Measurements from ENCODE around the gene TTC24.

DNA sequence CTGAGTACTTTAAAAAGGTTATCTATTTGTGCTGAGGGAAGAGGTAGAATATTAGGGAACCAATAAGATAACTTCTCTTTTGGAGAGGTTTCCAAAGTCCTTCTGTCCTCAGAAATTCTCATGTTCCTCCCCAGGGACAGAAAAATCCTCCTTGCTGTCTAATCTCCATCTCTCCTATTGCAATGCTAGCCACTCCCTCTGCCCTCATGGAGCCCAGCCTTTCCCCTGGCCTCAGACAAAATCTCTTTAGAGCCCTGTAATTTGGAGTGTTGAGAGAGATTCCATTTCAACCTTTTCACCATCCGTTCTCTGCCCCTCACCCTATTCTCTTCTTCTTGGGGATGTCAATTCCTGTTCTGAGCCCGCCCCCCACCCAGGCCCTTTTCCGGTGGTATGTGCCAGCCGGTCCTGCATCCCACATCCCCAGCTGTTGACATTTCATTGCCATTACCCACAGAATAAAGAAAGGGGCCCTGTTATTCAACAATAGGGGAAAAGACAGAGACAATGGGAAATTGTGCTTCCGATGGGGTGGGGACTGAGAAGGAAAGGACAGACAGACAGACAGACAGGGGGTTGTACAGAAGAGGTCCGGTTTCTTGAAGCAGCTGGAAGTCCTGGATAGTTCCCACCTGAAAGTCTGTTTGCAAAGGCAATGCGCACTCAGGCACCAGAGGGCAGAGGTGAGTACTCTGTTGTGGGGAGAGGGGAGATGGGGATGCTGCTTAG is 39.5 kb downstream of the TTC24 start, which contains the start of gene HAPLN2:
- no peak for TF ChIP-seq POLR2AphosphoS5 (IDR thresholded peaks at IDR 0.05)
- peak in 1 of 3 donors; percentile 17 for TF ChIP-seq CTCF (IDR thresholded peaks at IDR 0.05)

Data from breast epithelium (tissue), 3 donors.